IPS-20b (cell line): Measurements from ENCODE around the gene NRTN.
"Not testable (repeated sequence)": the region's sequence is repeated elsewhere in the genome, so short reads cannot be mapped to it uniquely, and the experiment has no call there.

Experiments used
- H3K27ac ChIP-seq: one replicate; pipeline ENCODE4 v1.5.1; 2013; ENCODE audit warnings: low read length
- H3K27me3 ChIP-seq: 2 replicates; pipeline ENCODE4 v1.6.1; 2013; ENCODE audit warnings: mild to moderate bottlenecking, low read length, inconsistent platforms; ENCODE audit not compliant: insufficient read depth
- H3K36me3 ChIP-seq: 2 replicates; pipeline ENCODE4 v1.6.1; 2013; ENCODE audit warnings: low read depth, mild to moderate bottlenecking, inconsistent platforms, low read length, moderate library complexity; ENCODE audit not compliant: insufficient read depth
- H3K4me1 ChIP-seq: 2 replicates; pipeline ENCODE4 v1.6.1; 2013; ENCODE audit warnings: mild to moderate bottlenecking, control low read depth, inconsistent platforms, low read length, moderate library complexity; ENCODE audit not compliant: insufficient read depth
- H3K4me3 ChIP-seq: 2 replicates; pipeline ENCODE4 v1.5.1; 2013; ENCODE audit warnings: mild to moderate bottlenecking, low read length, inconsistent platforms
- H3K9ac ChIP-seq: 2 replicates; pipeline ENCODE4 v1.6.1; 2013; ENCODE audit warnings: low read depth, mild to moderate bottlenecking, inconsistent platforms, low read length, moderate library complexity
- H3K9me3 ChIP-seq: 2 replicates; pipeline ENCODE4 v1.6.1; 2013; ENCODE audit warnings: mild to moderate bottlenecking, low read depth, low read length, inconsistent platforms; ENCODE audit not compliant: insufficient read depth

Gene NRTN

GRCh38 chr19:5847846-5848245, 43.0 kb downstream of the NRTN start:
- H3K27me3 ChIP-seq, H3K4me3 ChIP-seq, H3K9ac ChIP-seq, H3K9me3 ChIP-seq, H3K27ac ChIP-seq, H3K36me3 ChIP-seq, H3K4me1 ChIP-seq: not testable (repeated sequence)

GRCh38 chr19:5848621-5849020, 43.8 kb downstream of the NRTN start:
- not testable (repeated sequence) for H3K4me1 ChIP-seq, H3K27me3 ChIP-seq, H3K4me3 ChIP-seq, H3K27ac ChIP-seq, H3K9ac ChIP-seq, H3K36me3 ChIP-seq, H3K9me3 ChIP-seq

- H3K27ac ChIP-seq: no peak overlapping the region
- no peaks in the 10 kb centered on the region for H3K36me3 ChIP-seq
- no peaks in the 10 kb centered on the region for H3K9me3 ChIP-seq
- no peaks in the 10 kb centered on the region for H3K27me3 ChIP-seq
- H3K4me3 ChIP-seq: no peak overlapping the region
- H3K4me1 ChIP-seq: no peaks in the 10 kb centered on the region
- H3K9ac ChIP-seq: no peak overlapping the region
Measured at GRCh38 chr19:5850189-5850588, 45.3 kb downstream of the NRTN start.

GRCh38 chr19:5850743-5851293, 46.0 kb downstream of the NRTN start:
- Histone ChIP-seq H3K9ac (no peak overlapping the region), H3K4me3 (no peak overlapping the region), H3K36me3 (no peaks in the 10 kb centered on the region), H3K9me3 (no peaks in the 10 kb centered on the region), H3K27ac (no peak overlapping the region), H3K27me3 (0 out of 2 replicates have a peak, but pooled peaks cover 5% of the 10 kb centered on the region), H3K4me1 (no peaks in the 10 kb centered on the region)

- no peaks in the 10 kb centered on the region for H3K9me3 ChIP-seq
- no peak within 1 kb of the TSS for H3K27ac ChIP-seq
- H3K36me3 ChIP-seq: no peaks in the 10 kb centered on the region
- no peaks in the 10 kb centered on the region for H3K4me1 ChIP-seq
- no peak within 1 kb of the TSS for H3K9ac ChIP-seq
- no peak within 1 kb of the TSS for H3K4me3 ChIP-seq
- 0 out of 2 replicates have a peak, but pooled peaks cover 7% of the 10 kb centered on the region for H3K27me3 ChIP-seq
Measured at GRCh38 chr19:5851302-5851701, 46.4 kb downstream of the NRTN start, which contains the start of gene FUT3. TSS of gene FUT3 (minus strand) at chr19:5851449.

- not testable (repeated sequence) for H3K4me3 ChIP-seq, H3K27me3 ChIP-seq, H3K27ac ChIP-seq, H3K36me3 ChIP-seq, H3K9ac ChIP-seq, H3K9me3 ChIP-seq, H3K4me1 ChIP-seq
Measured at GRCh38 chr19:5854121-5854520, 49.3 kb downstream of the NRTN start.

GRCh38 chr19:5855151-5855550, 50.3 kb downstream of the NRTN start:
- not testable (repeated sequence) for H3K9ac ChIP-seq, H3K4me1 ChIP-seq, H3K4me3 ChIP-seq, H3K27me3 ChIP-seq, H3K27ac ChIP-seq, H3K9me3 ChIP-seq, H3K36me3 ChIP-seq

GRCh38 chr19:5857203-5858081, 52.6 kb downstream of the NRTN start:
- Histone ChIP-seq H3K9me3 (no peaks in the 10 kb centered on the region), H3K4me1 (no peaks in the 10 kb centered on the region), H3K27me3 (0 out of 2 replicates have a peak, but pooled peaks cover 7% of the 10 kb centered on the region), H3K36me3 (no peaks in the 10 kb centered on the region), H3K9ac (no peak overlapping the region), H3K4me3 (no peak overlapping the region), H3K27ac (no peak overlapping the region)

- Histone ChIP-seq H3K36me3 (no peaks in the 10 kb centered on the region), H3K9ac (no peak overlapping the region), H3K27me3 (no peaks in the 10 kb centered on the region), H3K4me3 (no peak overlapping the region), H3K27ac (no peak overlapping the region), H3K4me1 (no peaks in the 10 kb centered on the region), H3K9me3 (no peaks in the 10 kb centered on the region)
Measured at GRCh38 chr19:5863030-5863665, 58.3 kb downstream of the NRTN start.

- no peaks in the 10 kb centered on the region for H3K36me3 ChIP-seq
- H3K4me3 ChIP-seq: no peak overlapping the region
- H3K9me3 ChIP-seq: no peaks in the 10 kb centered on the region
- no peaks in the 10 kb centered on the region for H3K4me1 ChIP-seq
- no peak overlapping the region for H3K9ac ChIP-seq
- no peaks in the 10 kb centered on the region for H3K27me3 ChIP-seq
- no peak overlapping the region for H3K27ac ChIP-seq
Measured at GRCh38 chr19:5864013-5864720, 59.3 kb downstream of the NRTN start.

GRCh38 chr19:5864725-5865486, 60.0 kb downstream of the NRTN start:
- H3K4me3 ChIP-seq: no peak overlapping the region
- H3K36me3 ChIP-seq: no peaks in the 10 kb centered on the region
- no peaks in the 10 kb centered on the region for H3K9me3 ChIP-seq
- no peaks in the 10 kb centered on the region for H3K4me1 ChIP-seq
- H3K27ac ChIP-seq: no peak overlapping the region
- no peaks in the 10 kb centered on the region for H3K27me3 ChIP-seq
- no peak overlapping the region for H3K9ac ChIP-seq
